HEK293T (cell line): ENCODE results near the gene PIGL.

Source experiments
- ARNT ChIP-seq: fragments of 450-650 bp; IDR thresholded peaks from 2 replicates; pipeline ENCODE4 v1.6.1; 2017; ENCODE audit warnings: mild to moderate bottlenecking
- CTBP1 ChIP-seq: fragments of 450-650 bp; IDR thresholded peaks from 2 replicates; pipeline ENCODE4 v1.6.1; 2016; ENCODE audit warnings: borderline replicate concordance
- ELF4 ChIP-seq: fragments of 450-650 bp; IDR thresholded peaks from 2 replicates; pipeline ENCODE4 v1.6.1; 2017; ENCODE audit warnings: antibody characterized with exemption
- FOXA1 ChIP-seq: fragments of 450-650 bp; IDR thresholded peaks from 2 replicates; pipeline ENCODE4 v1.6.1; 2016; ENCODE audit warnings: mild to moderate bottlenecking
- FOXK2 ChIP-seq: fragments of 450-650 bp; IDR thresholded peaks from 2 replicates; pipeline ENCODE4 v1.6.1; 2016; ENCODE audit warnings: mild to moderate bottlenecking
- FOXM1 ChIP-seq: fragments of 450-650 bp; IDR thresholded peaks from 2 replicates; pipeline ENCODE4 v1.6.1; 2017; ENCODE audit warnings: mild to moderate bottlenecking, borderline replicate concordance
- HDGF ChIP-seq: fragments of 450-650 bp; IDR thresholded peaks from 2 replicates; pipeline ENCODE4 v1.6.1; 2017; ENCODE audit warnings: antibody characterized with exemption, borderline replicate concordance
- NFRKB ChIP-seq: fragments of 450-650 bp; IDR thresholded peaks from 2 replicates; pipeline ENCODE4 v1.6.1; 2016; ENCODE audit warnings: mild to moderate bottlenecking, moderate library complexity
- PKNOX1 ChIP-seq: fragments of 450-650 bp; IDR thresholded peaks from 2 replicates; pipeline ENCODE4 v1.6.1; 2016
- SP1 ChIP-seq: fragments of 450-650 bp; IDR thresholded peaks from 2 replicates; pipeline ENCODE4 v1.6.1; 2017
- SUZ12 ChIP-seq: fragments of 450-650 bp; IDR thresholded peaks from 2 replicates; pipeline ENCODE4 v1.6.1; 2016; ENCODE audit warnings: mild to moderate bottlenecking

DNA sequence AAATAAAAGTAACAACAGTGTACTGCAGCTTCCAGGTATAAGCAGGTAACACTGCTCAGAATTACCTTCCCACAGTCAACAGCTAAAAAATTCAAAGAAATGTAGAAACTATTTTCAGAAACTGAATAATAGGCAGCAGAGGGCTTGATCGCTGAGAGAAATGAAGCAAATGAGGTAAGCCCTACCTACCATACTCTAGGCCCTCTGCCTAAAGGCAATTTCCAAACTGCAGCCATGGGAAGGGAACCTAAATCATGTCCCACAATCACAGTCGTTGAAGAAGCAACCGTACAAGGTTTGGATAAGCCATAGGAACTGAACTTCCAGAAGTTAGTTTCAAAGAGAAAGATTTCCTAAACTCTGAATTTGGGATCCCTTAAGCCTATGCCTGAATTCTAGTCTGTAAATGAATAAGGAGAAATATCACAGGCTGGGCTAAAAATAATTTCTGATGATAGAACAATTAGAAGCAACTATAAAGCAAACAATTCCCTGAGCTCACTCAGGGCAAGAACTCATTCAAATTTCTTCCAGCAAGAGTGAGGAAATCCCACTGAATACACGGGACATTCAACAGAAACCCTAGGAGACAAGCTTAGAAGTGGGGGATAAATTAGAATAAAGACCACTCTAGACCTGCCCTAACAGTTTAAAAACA is 26.2 kb upstream of the PIGL start:
- TF ChIP-seq PKNOX1 (no peak), SP1 (no peak), ELF4 (no peak), NFRKB (no peak), SUZ12 (no peak), CTBP1 (no peak), FOXM1 (no peak), ARNT (no peak), FOXK2 (no peak), HDGF (no peak), FOXA1 (no peak)
